Mesendoderm (in vitro differentiated cells): ENCODE data around the gene VEGFD.
A peak's percentile ranks its signal among the peaks of the same experiment; 100 is the strongest.

Experiments
- DNase-seq: peaks from one replicate; pipeline ENCODE4 v3.0.0; 2013
- H2AK5ac ChIP-seq: 2 replicates; pipeline ENCODE4 v1.6.1; 2013; ENCODE audit warnings: low read length, inconsistent platforms
- H2BK120ac ChIP-seq: 2 replicates; pipeline ENCODE4 v1.6.1; 2013; ENCODE audit warnings: low read depth, mild to moderate bottlenecking, low read length, moderate library complexity, mixed read lengths
- H2BK15ac ChIP-seq: replicated peaks from 2 replicates; pipeline ENCODE4 v1.6.1; 2013; ENCODE audit warnings: low read depth, mild to moderate bottlenecking, moderate library complexity
- H2BK5ac ChIP-seq: 2 replicates; pipeline ENCODE4 v1.6.1; 2013; ENCODE audit warnings: low read length, inconsistent platforms
- H3K18ac ChIP-seq: 2 replicates; pipeline ENCODE4 v1.6.1; 2013; ENCODE audit warnings: mild to moderate bottlenecking, low read length, mixed read lengths
- H3K23ac ChIP-seq: one replicate; pipeline ENCODE4 v1.6.1; 2013; ENCODE audit warnings: low read length
- H3K27ac ChIP-seq: 2 replicates; pipeline ENCODE4 v1.5.1; 2013; ENCODE audit warnings: low read depth, mild to moderate bottlenecking, inconsistent platforms, low read length, moderate library complexity
- H3K27me3 ChIP-seq: 2 replicates; pipeline ENCODE4 v1.6.1; 2013; ENCODE audit warnings: low read length, control low read depth, mild to moderate bottlenecking, inconsistent platforms; ENCODE audit not compliant: insufficient read depth, poor library complexity
- H3K36me3 ChIP-seq: 2 replicates; pipeline ENCODE4 v1.6.1; 2013; ENCODE audit warnings: low read length, inconsistent platforms; ENCODE audit not compliant: control insufficient read depth, insufficient read depth
- H3K4ac ChIP-seq: one replicate; pipeline ENCODE4 v1.6.1; 2013; ENCODE audit warnings: low read depth, mild to moderate bottlenecking, low read length, moderate library complexity
- H3K4me1 ChIP-seq: 2 replicates; pipeline ENCODE4 v1.6.1; 2013; ENCODE audit warnings: low read depth, low read length, inconsistent platforms; ENCODE audit not compliant: control insufficient read depth
- H3K4me2 ChIP-seq: 2 replicates; pipeline ENCODE4 v1.6.1; 2013; ENCODE audit warnings: low read length
- H3K4me3 ChIP-seq: 2 replicates; pipeline ENCODE4 v1.5.1; 2013; ENCODE audit warnings: mild to moderate bottlenecking, low read length
- H3K56ac ChIP-seq: one replicate; pipeline ENCODE4 v1.6.1; 2013; ENCODE audit warnings: low read length
- H3K79me1 ChIP-seq: 2 replicates; pipeline ENCODE4 v1.6.1; 2013; ENCODE audit warnings: low read length, inconsistent platforms
- H3K79me2 ChIP-seq: 2 replicates; pipeline ENCODE4 v1.6.1; 2013; ENCODE audit warnings: mild to moderate bottlenecking, low read length; ENCODE audit not compliant: control insufficient read depth, insufficient read depth
- H3K9ac ChIP-seq: 2 replicates; pipeline ENCODE4 v1.6.1; 2013; ENCODE audit warnings: low read length, inconsistent platforms
- H4K5ac ChIP-seq: one replicate; pipeline ENCODE4 v1.6.1; 2013; ENCODE audit warnings: low read length
- H4K8ac ChIP-seq: one replicate; pipeline ENCODE4 v1.6.1; 2013; ENCODE audit warnings: low read depth, mild to moderate bottlenecking, control low read depth, low read length, moderate library complexity
- WGBS: extraction: QIAGEN DNeasy Blood & Tissue Kit; methylation state at CpG from one replicate; pipeline ENCODE4 v1.1.7; 2013; ENCODE audit warnings: low lambda C conversion rate, missing lambda C conversion rate; ENCODE audit not compliant: insufficient coverage; ENCODE audit errors: extremely low coverage; 5-methylcytosine and 5-hydroxymethylcytosine counted together

The VEGFD gene

DNA sequence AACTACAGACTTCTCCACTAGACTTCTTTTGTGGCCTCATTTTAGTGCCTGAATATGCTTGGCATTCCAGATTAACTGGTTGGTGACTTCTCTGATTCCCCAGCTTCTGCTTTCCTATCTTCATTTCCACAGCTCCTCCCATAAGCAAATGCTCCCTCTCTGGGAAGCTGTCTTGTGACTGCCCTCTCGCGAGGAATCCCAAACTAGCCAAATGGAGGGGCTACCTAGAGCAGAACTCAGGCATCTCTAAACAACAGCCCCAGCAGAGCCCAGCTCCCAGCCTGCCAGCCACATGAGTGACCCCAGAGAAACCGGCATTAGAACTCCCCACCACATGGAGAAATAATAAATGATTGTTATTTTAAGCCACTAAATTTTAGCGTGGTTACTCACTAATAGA, 7.6 kb upstream of the VEGFD start:
- Histone ChIP-seq H2BK120ac (no peak overlapping the region), H3K9ac (no peak overlapping the region), H3K56ac (no peak overlapping the region), H3K4me3 (no peak overlapping the region), H3K4me1 (no peaks in the 10 kb centered on the region), H3K27ac (no peak overlapping the region), H3K23ac (no peak overlapping the region), H2BK5ac (no peak overlapping the region), H3K79me1 (no peaks in the 10 kb centered on the region), H2AK5ac (no peak overlapping the region), H3K27me3 (no peaks in the 10 kb centered on the region), H3K4me2 (no peak overlapping the region), H3K4ac (no peak overlapping the region), H2BK15ac (no peak overlapping the region), H4K8ac (no peak overlapping the region), H3K36me3 (no peaks in the 10 kb centered on the region), H3K18ac (no peak overlapping the region), H4K5ac (no peak overlapping the region), H3K79me2 (no peaks in the 10 kb centered on the region)
- DNase-seq = peak; percentile 74
- WGBS = no CpG with 5 or more reads among the region's 4 CpGs

DNA sequence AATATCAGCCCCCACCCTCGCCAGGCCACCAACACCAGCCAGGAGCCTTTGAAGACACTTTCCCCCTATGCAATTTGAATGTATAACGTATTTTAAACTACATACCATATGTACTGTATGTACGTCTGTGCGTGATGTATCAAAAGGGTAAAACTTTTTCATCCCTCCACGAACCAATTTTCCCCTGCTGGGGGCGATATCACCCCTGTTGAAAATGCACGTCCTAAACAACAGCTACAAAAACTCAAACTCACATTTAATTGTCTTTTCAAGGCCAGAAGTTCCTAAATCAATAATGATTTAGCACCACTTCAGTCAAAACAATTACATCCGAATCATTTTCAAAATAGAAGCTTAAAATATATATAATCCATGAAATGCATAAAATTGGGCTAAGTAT, 1.4 kb downstream of the VEGFD start:
- no peak overlapping the region for H2BK120ac ChIP-seq
- H3K79me2 ChIP-seq = no peaks in the 10 kb centered on the region
- 100% methylated on average over 1 of the region's 8 CpGs for WGBS
- no peaks in the 10 kb centered on the region for H3K79me1 ChIP-seq
- no peak overlapping the region for H3K23ac ChIP-seq
- no peak overlapping the region for H3K9ac ChIP-seq
- no peak overlapping the region for H4K5ac ChIP-seq
- H2BK5ac ChIP-seq = no peak overlapping the region
- no peak for DNase-seq
- H3K18ac ChIP-seq = no peak overlapping the region
- H2BK15ac ChIP-seq = no peak overlapping the region
- H4K8ac ChIP-seq = no peak overlapping the region
- H3K56ac ChIP-seq = no peak overlapping the region
- no peak overlapping the region for H3K4ac ChIP-seq
- no peak overlapping the region for H2AK5ac ChIP-seq
- no peak overlapping the region for H3K4me2 ChIP-seq
- H3K36me3 ChIP-seq = no peaks in the 10 kb centered on the region
- H3K27ac ChIP-seq = no peak overlapping the region
- no peak overlapping the region for H3K4me3 ChIP-seq
- no peaks in the 10 kb centered on the region for H3K27me3 ChIP-seq
- no peaks in the 10 kb centered on the region for H3K4me1 ChIP-seq

DNA sequence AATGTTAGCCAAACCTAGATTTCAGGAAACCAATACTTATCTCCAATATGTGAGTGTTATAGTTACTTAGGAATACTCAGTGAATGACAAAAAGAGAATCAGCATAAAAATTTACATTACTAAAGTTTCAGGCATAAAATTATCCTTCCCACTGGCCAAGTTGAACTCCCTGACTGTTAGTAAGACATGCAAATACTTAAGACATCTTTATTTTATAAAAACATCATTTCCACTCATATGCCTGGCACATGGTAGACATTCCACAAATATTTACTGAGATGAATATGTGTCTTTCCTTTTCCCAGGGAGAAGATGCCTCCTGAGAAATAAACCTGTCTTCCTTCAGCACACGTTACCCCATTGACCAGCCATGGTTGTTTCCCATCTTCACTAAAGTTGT, 7.3 kb downstream of the VEGFD start:
- H3K27me3 ChIP-seq = no peaks in the 10 kb centered on the region
- H2BK120ac ChIP-seq = no peak overlapping the region
- H2AK5ac ChIP-seq = no peak overlapping the region
- no peaks in the 10 kb centered on the region for H3K36me3 ChIP-seq
- no CpG with 5 or more reads among the region's 1 CpG for WGBS
- no peak overlapping the region for H4K8ac ChIP-seq
- no peak overlapping the region for H4K5ac ChIP-seq
- H3K4me2 ChIP-seq = no peak overlapping the region
- H3K27ac ChIP-seq = no peak overlapping the region
- no peak overlapping the region for H2BK15ac ChIP-seq
- H3K18ac ChIP-seq = no peak overlapping the region
- no peak overlapping the region for H3K23ac ChIP-seq
- H3K9ac ChIP-seq = no peak overlapping the region
- no peak for DNase-seq
- no peaks in the 10 kb centered on the region for H3K79me1 ChIP-seq
- no peak overlapping the region for H2BK5ac ChIP-seq
- H3K4me1 ChIP-seq = no peaks in the 10 kb centered on the region
- no peak overlapping the region for H3K4ac ChIP-seq
- no peak overlapping the region for H3K4me3 ChIP-seq
- no peak overlapping the region for H3K56ac ChIP-seq
- H3K79me2 ChIP-seq = no peaks in the 10 kb centered on the region

DNA sequence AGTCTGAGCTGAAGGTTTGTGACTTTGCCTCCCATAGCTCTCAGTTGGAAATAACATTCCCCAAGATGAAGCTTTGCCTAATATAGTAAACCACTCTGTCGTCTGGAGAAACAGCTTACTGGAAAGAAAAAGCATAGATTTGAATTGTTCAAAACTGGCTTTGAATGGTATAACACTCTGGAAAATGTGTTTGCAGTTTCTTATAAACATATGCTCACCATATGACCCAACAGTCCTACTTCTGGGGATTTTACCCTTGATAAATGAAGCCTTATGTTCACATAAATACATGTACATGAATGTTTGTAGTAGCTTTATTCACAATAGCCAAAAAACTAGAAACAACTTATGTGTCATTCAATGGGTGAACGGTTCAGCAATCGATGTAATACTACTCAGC, 10.2 kb downstream of the VEGFD start:
- Histone ChIP-seq H3K27me3 (no peaks in the 10 kb centered on the region), H3K9ac (no peak overlapping the region), H3K79me1 (no peaks in the 10 kb centered on the region), H4K5ac (no peak overlapping the region), H3K56ac (no peak overlapping the region), H3K23ac (no peak overlapping the region), H3K4me2 (no peak overlapping the region), H3K36me3 (no peaks in the 10 kb centered on the region), H3K18ac (no peak overlapping the region), H3K4ac (no peak overlapping the region), H3K4me1 (no peaks in the 10 kb centered on the region), H2AK5ac (no peak overlapping the region), H4K8ac (no peak overlapping the region), H2BK15ac (no peak overlapping the region), H2BK120ac (no peak overlapping the region), H2BK5ac (no peak overlapping the region), H3K4me3 (no peak overlapping the region), H3K79me2 (no peaks in the 10 kb centered on the region), H3K27ac (no peak overlapping the region)
- no CpG with 5 or more reads among the region's 3 CpGs for WGBS
- no peak for DNase-seq

DNA sequence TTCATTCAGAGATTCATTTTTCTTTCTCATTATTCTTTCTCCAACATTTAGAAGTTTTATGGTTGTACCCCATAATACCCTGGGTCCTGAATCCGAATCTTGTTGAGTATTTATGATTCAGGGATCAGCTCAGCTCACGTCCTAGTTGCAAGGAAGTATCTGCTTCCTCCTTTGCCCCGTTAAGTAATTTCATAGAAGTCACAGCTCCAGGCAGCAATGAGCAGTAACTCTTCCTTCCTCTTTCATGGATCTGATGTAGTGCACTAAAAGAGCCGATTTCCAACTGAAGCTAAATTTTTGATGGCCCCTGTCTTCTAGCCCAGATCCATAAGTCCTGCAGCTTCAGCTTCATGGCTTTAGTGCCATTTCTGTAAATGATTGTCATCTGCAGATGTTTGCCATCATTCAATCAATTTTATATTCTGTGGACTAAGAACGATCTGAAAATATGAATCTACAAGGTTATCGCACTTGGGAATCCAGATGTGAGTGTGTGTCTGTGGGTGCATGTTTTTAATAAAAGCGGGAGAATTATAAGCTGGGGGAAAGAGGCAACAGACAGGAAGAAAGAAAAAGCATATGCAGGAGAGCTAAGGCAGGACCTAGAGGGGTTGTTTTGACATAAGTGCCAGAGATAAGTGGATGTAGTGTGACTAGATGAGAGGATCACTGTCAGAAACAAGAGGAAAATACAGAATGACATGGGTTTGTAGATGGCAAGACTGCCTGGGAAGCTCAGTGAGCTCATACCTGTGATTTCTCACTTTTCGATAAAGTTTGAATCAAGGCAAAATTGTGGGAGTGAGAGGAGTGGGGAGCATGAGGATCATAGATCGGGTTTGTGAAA, 17.5 kb downstream of the VEGFD start:
- no peaks in the 10 kb centered on the region for H3K27me3 ChIP-seq

DNA sequence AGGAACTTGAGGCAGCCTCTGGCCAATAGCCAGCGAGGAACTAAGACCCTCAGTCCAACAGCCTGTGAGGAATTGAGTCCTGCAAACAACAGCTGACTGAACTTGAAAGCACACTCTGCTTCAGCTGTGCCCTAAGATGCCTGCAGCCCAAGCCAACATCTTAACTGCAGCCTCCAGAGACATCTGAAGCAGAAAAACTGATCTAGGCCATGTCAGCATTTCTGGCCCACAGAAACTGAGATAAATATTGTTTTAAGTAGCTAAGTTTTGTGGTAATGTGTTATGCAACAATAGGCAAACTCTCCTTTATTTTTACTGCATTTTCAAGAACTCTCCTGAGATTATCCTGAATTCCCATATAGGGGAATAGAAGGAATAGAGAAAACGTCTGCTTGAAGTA, 24.5 kb downstream of the VEGFD start:
- Histone ChIP-seq H3K36me3 (no peaks in the 10 kb centered on the region), H4K5ac (no peak overlapping the region)

More for the DNA sequence above, 17.5 kb downstream of the VEGFD start:
- H3K36me3 ChIP-seq = no peaks in the 10 kb centered on the region
- no peak overlapping the region for H3K9ac ChIP-seq
- H2AK5ac ChIP-seq = no peak overlapping the region
- DNase-seq = no peak
- H4K8ac ChIP-seq = no peak overlapping the region
- no peak overlapping the region for H3K4me2 ChIP-seq
- no peaks in the 10 kb centered on the region for H3K4me1 ChIP-seq
- H3K79me2 ChIP-seq = no peaks in the 10 kb centered on the region
- H2BK120ac ChIP-seq = no peak overlapping the region
- no peak overlapping the region for H2BK5ac ChIP-seq
- H3K56ac ChIP-seq = no peak overlapping the region
- no peak overlapping the region for H3K4ac ChIP-seq
- no peaks in the 10 kb centered on the region for H3K79me1 ChIP-seq
- no peak overlapping the region for H4K5ac ChIP-seq
- no peak overlapping the region for H2BK15ac ChIP-seq
- no CpG with 5 or more reads among the region's 9 CpGs for WGBS
- H3K4me3 ChIP-seq = no peak overlapping the region
- no peak overlapping the region for H3K23ac ChIP-seq
- H3K18ac ChIP-seq = no peak overlapping the region
- no peak overlapping the region for H3K27ac ChIP-seq

More for the DNA sequence above, 24.5 kb downstream of the VEGFD start:
- H3K9ac ChIP-seq = no peak overlapping the region
- no CpG with 5 or more reads among the region's 2 CpGs for WGBS
- H3K79me1 ChIP-seq = no peaks in the 10 kb centered on the region
- DNase-seq = no peak
- no peaks in the 10 kb centered on the region for H3K27me3 ChIP-seq
- H2BK5ac ChIP-seq = no peak overlapping the region
- no peak overlapping the region for H2BK15ac ChIP-seq
- H2AK5ac ChIP-seq = no peak overlapping the region
- H3K4me3 ChIP-seq = no peak overlapping the region
- no peak overlapping the region for H2BK120ac ChIP-seq
- no peak overlapping the region for H4K8ac ChIP-seq
- H3K4me1 ChIP-seq = no peaks in the 10 kb centered on the region
- no peak overlapping the region for H3K4ac ChIP-seq
- no peak overlapping the region for H3K56ac ChIP-seq
- H3K4me2 ChIP-seq = no peak overlapping the region
- no peak overlapping the region for H3K27ac ChIP-seq
- no peaks in the 10 kb centered on the region for H3K79me2 ChIP-seq
- H3K18ac ChIP-seq = no peak overlapping the region
- no peak overlapping the region for H3K23ac ChIP-seq
